HG02943 (cell line): ENCODE results near the gene EXPH5.
A peak's percentile ranks its signal among the peaks of the same experiment; 100 is the strongest.

Source experiments
- ATAC-seq: cut with Tn5 transposase; IDR thresholded peaks from one replicate; pipeline ENCODE4 v1.9.1; 2021; ENCODE audit warnings: mild to moderate bottlenecking, low read depth, moderate library complexity; ENCODE audit not compliant: unreplicated experiment

Gene EXPH5

DNA sequence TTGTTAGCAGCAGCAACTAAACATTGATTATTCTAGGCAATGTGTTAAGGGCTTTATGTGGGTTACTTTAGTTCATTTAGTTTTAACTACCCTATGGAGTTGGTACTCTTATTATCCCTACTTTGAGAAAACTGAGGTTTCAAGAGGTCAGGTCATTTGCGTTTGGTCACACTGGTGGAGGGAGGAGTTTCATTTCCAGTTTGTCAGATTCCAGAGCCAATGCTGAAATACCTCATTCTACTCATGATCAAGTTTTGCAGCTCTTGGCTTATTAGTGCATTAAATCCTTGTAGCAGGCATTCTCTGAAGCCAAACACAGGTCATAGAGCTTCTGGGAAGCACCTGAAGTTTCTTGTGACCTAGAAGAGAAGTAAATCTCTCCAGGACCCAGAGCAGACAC is 71.2 kb downstream of the EXPH5 start:
- ATAC-seq = no peak

- no peak for ATAC-seq
Observed at GRCh38 chr11:108518581-108518980, 75.0 kb downstream of the EXPH5 start.

- no peak for ATAC-seq
Observed at GRCh38 chr11:108516125-108516524, 77.4 kb downstream of the EXPH5 start.

DNA sequence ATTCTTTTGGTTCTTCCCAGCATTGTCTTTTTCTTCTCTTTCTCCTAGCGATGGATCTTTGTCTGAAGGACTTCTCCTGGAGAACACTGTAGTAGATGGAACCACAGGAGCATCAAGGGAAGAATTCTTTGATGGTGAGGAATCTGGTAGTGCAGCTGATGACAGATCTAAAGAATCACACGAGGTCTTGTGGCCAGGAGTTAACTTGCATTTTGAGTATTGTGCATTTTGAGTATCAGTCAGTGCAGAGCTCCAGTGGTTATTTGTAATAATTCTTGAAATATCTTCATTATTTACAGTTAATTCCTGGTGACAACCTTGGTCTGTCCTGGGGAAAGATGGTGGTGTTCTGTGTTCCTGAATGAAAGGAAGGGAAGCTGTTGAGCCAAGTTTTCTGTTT is 80.9 kb downstream of the EXPH5 start:
- no peak for ATAC-seq

DNA sequence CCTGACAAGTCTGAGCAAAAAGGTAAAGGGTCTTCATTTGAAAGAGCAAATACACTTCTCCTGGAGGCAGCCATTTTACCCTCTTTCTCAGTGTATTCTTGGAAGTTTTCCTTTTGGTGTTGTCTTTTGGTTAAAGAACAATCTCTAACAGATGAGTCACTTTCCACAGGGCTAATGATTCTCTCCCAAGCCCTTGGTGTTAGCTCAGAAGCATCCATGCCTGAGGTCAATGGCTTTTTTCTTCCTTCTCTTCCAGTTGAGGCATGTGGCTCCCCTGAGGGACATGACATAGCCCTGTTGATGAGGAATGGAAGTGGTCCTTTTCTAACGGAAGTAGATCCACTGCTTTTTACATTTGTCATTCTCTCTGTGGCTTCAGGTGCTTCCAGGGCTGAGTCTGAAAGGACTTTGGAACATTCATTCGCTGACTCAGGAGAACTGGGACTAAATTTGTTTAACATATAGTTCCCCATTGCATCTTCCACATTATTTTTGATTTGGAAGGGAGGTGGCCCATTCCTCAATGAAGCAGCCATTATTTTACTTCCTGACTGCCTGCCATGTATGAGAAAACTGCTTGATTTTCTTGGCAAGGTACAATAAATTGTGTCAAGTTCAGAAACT is 81.6 kb downstream of the EXPH5 start:
- no peak for ATAC-seq

DNA sequence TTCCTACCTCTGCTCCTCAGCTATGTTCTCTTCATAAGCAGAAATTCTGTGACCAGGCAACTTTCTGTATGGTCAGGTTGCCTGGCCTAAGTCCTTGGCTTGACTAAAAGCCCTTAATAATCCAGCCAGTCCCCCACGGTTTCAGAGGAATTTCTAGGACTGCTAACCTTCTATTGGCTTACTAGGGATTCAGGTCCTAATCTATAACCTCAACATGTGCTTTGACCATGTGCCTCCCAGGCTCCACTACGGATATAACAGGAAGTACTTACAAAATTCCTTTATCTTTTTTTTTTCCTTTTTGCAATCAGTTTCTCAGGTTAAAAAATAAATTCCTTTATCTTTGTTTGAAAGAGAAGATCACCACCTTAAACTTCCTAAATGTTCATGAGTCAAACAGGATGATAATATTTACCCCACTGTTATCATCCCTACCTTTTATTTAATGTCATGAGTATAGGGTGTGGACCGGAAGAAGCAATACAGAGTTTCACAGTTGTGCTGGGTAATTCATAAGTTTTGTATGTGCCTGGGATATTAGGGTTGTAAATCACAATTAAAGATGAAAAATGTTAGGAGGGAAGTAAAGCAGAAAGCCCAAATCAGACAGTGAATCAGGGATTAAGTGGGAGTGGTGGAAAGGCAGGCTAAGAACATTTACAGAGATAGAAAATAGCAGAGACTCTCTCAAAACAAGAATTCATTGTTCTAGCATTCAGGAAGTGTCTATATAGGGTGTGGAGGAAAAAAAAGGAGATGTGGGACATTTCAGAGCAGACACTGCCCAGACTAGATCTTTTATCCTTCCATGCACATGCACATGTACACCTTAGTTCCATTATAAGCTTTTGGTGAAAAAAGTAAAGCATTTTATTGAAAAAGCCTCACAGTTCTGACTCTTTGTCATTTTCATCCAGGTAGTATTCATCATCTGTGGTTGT is 84.6 kb downstream of the EXPH5 start:
- no peak for ATAC-seq

DNA sequence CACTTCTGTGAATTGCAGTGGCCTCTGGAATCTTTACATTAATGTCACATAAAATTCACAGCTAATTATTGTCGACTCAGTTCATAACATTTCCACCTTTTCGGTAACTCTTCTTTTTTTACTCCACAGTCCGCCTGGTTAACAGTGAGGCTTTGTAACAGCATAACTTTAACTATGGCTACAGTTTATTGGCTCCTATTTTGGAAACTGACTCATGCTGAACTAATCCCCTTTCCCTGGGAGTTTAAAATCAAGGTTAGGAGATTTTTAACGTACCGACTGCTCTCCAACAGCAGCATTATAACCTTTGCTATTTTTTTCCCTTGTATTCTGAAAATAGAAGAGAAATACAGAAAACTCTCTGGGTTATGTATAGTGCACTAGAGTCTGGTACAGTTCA is 92.2 kb downstream of the EXPH5 start:
- no peak for ATAC-seq

DNA sequence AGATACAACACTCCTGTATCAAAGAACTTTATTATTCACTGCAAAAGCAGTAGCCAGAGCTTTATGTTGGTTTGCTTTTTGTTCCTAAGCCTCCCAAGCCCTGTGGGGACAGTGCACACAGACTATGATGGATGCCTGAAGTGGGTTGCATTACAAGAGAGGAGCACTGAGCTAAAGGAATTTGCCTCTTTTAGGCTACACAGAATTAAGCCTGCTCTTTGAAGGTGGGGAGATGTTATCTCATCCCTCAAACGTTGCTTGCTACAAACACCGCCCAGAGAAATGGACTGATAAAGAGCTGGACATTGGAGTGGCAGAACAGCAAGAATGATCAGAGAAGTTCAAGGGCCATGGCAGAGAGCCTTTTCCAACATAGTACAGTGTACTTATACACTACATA is 92.8 kb downstream of the EXPH5 start:
- ATAC-seq = no peak

- no peak for ATAC-seq
Observed at GRCh38 chr11:108500169-108500568, 93.4 kb downstream of the EXPH5 start.

DNA sequence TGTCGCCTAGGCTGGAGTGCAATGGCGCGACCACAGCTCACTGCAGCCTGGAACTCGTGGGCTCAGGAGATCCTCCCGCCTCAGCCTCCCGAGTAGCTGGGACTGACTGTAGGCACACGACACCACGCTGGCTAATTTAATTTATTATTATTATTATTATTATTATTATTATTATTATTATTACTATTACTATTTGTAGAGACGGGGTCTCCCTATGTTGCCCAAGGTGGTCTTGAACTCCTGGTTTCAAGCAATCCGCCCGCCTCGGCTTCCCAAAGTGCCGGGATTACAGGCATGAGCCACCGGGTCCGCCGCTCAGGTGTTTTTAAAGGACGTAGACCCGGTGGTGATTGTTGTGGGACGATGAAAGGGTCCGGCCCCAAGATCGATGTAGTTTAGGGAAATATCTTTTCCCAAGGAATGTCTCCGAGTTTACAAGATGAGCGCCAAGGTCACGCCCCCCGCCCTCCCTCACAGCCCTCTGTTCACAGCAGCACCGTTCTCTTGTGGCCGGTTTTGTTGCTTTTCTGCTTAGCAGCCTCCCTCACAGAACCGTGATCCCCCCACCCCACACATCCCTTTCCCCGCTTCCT is 94.7 kb downstream of the EXPH5 start:
- no peak for ATAC-seq

DNA sequence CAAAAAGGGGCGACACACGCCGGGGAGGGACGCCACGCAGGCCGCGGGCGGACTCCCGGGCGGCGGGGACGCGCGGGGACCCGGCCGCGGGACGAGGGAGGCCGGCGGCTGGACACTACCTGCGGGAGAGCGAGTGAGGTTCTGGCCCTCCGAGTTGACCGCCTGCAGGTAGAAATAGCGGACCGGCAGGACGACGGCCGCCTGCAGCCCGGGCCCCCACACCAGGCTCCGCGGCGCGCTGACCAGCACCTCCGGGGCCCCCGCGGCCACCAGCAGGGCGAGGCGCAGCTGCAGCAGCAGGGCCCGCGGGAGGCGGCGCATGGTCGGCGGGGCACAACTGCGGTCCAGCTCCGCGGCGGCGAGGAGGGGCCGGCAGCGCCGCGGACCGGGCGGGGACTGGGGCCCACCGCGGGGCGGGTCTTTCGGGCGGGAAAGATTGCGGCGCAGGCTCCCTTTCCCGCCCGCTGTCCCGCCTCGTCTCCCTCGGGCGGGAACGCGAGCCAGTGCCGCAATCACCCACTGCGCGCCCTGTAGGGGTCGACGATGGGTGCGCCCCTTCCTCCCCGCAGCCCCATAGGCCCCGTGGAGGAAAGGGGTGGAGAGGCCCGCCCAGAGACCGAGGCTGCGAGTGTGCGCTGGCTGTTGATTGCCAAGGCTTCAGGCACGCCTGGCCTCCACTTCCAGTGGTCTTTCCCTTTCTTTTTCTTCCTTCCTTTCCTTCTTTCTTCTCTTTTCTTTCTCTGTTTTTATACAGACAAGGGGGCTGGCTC is 95.3 kb downstream of the EXPH5 start, which contains the start of gene POGLUT3:
TSS of gene POGLUT3 (minus strand) at position 339 of the 770 bp plus-strand sequence. CDS start at position 321, 18 bp downstream.
- ATAC-seq = peak; percentile 49

GRCh38 chr11:108497317-108498045 is 96.1 kb downstream of the EXPH5 start:
- ATAC-seq = peak; percentile 51

DNA sequence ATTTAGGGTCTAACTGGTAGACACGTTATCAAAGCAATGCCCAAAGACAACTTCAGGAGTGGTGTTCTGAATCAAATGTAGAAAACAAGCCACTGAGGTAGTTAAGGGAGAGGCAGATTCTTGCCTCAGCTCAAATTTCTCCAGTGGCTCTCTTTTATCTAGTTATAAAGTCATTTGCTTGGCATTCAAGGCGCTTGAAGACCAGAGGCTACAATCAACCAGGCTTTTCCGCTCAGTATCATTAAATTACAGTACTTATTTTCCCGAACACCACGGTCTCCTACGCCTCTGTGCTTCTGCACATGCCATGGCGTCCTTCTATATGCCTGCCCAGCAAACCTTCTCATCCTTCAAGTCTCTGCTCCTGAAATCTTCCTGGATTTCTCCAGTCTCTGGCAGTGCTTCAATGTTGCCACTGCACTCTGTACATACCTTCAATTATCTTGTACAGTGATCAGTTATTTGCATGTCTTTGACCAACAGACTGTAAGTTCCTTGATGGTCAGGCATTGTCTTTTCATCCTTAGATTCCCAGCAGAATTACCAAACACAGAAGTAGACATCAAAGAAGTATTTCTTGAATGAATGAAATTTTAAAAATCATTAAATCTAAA is 96.8 kb downstream of the EXPH5 start:
- no peak for ATAC-seq

DNA sequence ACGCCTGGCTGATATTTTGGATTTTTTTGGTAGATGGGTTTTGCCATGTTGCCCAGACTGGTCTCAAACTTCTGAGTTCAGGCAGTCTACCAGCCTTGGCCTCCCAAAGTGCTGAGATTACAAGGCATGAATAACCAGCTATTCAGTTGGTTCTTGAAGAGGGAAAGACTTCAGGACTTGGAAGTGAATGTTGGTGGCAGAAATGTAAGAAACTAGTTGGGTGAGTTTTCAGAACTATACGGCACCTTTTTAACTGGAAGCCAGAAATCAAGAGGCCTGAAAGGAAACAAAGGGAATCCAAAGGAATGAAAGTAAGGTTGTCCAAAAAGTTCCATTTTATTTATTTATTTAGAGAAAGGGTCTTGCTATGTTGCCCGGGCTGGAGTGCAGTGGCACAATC is 98.2 kb downstream of the EXPH5 start:
- no peak for ATAC-seq

- ATAC-seq = no peak
Observed at GRCh38 chr11:108494182-108494581, 99.4 kb downstream of the EXPH5 start.

DNA sequence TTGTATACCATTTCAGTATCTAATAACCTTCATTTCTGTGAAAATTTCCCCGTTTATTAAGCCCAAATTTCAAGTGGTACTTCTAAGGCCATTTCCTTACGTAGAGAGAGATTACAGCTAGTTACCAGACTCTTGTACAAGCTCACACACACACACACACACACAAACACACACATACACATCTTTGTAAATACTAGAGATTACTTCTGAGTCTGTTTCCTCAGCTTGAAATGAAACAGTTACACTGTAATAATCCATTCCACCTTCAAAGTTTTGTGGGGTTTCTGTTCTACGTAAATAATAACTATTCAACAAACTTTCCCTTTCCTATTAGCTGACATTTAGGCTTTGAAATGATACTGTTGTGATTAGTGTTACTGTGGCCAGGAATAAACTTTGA is 101.6 kb downstream of the EXPH5 start:
- ATAC-seq = no peak

DNA sequence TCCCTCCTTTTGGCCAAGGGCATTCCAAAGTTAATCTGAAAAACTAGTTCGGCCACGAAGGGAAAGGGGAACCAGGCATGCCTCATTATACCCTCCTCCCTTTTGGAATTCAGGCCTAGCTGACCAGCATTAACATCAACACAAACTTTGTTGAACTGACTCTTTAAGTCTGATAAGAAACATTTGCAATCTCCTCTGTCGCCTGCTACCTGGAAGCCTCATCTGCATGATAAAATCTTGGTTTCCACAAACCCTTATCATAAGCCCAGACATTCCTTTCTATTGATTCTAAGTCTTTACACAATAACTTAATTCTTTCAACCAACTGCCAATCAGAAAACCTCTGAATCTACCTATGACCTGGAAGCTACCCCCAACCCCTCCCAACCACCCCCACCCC is 106.7 kb downstream of the EXPH5 start:
- no peak for ATAC-seq

DNA sequence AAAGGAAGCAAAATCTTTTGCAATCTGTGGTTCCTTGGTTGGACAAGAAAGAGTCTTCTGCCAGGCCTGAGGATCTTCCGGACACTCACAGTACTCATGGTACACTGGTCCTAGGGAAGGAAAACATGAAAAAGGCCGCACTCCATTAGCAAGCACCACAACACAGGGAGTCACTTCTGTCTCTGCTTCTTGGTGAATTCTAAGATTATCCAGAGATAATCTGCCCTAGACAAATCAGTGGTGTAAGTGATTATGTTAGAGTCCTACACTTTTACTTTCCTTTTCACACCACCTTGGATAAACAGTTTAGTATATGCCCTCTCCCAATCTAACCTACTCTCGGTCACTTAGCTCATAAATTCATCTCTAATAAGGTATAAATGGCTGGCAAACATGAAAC is 107.2 kb downstream of the EXPH5 start:
- no peak for ATAC-seq

DNA sequence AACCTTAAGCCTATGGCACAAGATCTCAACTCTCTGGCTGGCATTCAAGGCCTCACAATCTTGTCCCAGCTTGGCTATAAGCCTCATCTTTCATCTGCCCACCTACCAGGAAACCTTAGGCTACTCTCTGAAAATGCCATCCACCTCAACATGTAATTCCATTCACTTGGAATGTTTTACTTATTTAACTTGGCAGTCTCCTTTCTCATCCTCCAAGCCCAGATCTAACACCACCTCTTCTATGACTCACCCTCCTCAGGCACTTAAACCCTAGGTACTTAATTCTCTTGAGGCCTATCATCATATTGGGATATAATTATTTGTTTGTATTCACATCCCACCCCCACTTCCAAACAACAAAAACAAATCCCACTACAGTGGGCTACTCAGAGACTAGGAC is 110.4 kb downstream of the EXPH5 start:
- no peak for ATAC-seq
